GM12878 (cell line): ENCODE data around the gene ANKRD31. TPM values are rescaled to one million over a fixed set of nuclear protein-coding genes. Genes with fewer than 3 reads are reported as not detected.

ENCODE experiments used
- BMI1 ChIP-seq: fragments of 450-650 bp; IDR thresholded peaks from 2 replicates; pipeline ENCODE4 v1.6.1; 2016; ENCODE audit warnings: mild to moderate bottlenecking, moderate library complexity, borderline replicate concordance
- CREB1 ChIP-seq: IDR thresholded peaks from 2 replicates; pipeline ENCODE4 v1.6.1; 2012; ENCODE audit warnings: low read depth, mild to moderate bottlenecking, inconsistent platforms
- NKRF ChIP-seq: fragments of 450-650 bp; conservative IDR thresholded peaks from 2 replicates; pipeline ENCODE4 v1.6.1; 2017; ENCODE audit warnings: mild to moderate bottlenecking, moderate library complexity
- RAD21 ChIP-seq: IDR thresholded peaks from 2 replicates; pipeline ENCODE4 v1.6.1; 2011; ENCODE audit warnings: mild to moderate bottlenecking, low read depth, low read length, moderate library complexity; ENCODE audit not compliant: insufficient read depth
- SMARCA5 ChIP-seq: fragments of 450-650 bp; IDR thresholded peaks from 2 replicates; pipeline ENCODE4 v1.6.1; 2017; ENCODE audit warnings: mild to moderate bottlenecking
- SREBF2 ChIP-seq: IDR thresholded peaks from 2 replicates; pipeline ENCODE4 v1.6.1; 2012; ENCODE audit warnings: mild to moderate bottlenecking, low read length
- ZBTB40 ChIP-seq: fragments of 450-650 bp; IDR thresholded peaks from 2 replicates; pipeline ENCODE4 v1.6.1; 2016; ENCODE audit warnings: mild to moderate bottlenecking, moderate library complexity, borderline replicate concordance
- ZNF24 ChIP-seq: fragments of 450-650 bp; IDR thresholded peaks from 2 replicates; pipeline ENCODE4 v1.6.1; 2017; ENCODE audit warnings: antibody characterized with exemption, mild to moderate bottlenecking
- polyA plus RNA-seq, 11 experiments: library from polyadenylated mRNA; depleted of rRNA in 4 of 11; unstranded in 6 of 11; stranded (reverse) in 5 of 11; fragments of >200 nt; fragmentation: Nextera tagmentation in 4 of 11; fragmentation: Illumina TruSeq in 1 of 11; extraction: Ambion mirVana in 4 of 11; extraction: Trizol in 1 of 11; gene quantifications; 1 replicate in 1 of 11; 2 replicates in 10 of 11; pipeline versions ENCODE4 v1.2.1 to v1.2.3, GENCODE V29; 2011 to 2016; ENCODE audit warnings: inconsistent platforms in 2 of 11, missing spikeins in 2 of 11, low read depth in 1 of 11
- total RNA-seq, 4 experiments: library from RNA; depleted of rRNA in 3 of 4; stranded (reverse); fragments of >200 nt in 3 of 4; fragmentation: Illumina TruSeq in 1 of 4; extraction: Trizol in 1 of 4; gene quantifications; 2 replicates each; pipeline versions ENCODE4 v1.2.1 to v1.2.3, GENCODE V29; 2013 to 2021

ANKRD31 gene
- total and polyA plus RNA-seq, 10 of the 15 experiments (the other 5 are each of a cell fraction or from before 2014, with no cell fraction given) = under 0.01 to 0.10 (median 0.04) TPM; not detected in 3

GRCh38 chr5:75152860-75153259 is 83.8 kb downstream of the ANKRD31 start (continued):
- TF ChIP-seq ZBTB40 = no peak
- no peak for TF ChIP-seq SREBF2
- no peak for TF ChIP-seq CREB1
- TF ChIP-seq RAD21 = no peak
- TF ChIP-seq ZNF24 = no peak
- TF ChIP-seq NKRF = no peak
- no peak for TF ChIP-seq BMI1
- TF ChIP-seq SMARCA5 = no peak
